Thoracic aorta (tissue), 2 donors: ENCODE measurements around the gene SCARB2. TPM values are rescaled to one million over a fixed set of nuclear protein-coding genes. Genes with fewer than 3 reads are reported as not detected.

ENCODE experiments used
- ATAC-seq: fragments of 150-250 bp; one replicate; pipeline ENCODE4 v1.8.0; 2017; ENCODE audit warnings: low read depth; ENCODE audit not compliant: insufficient number of reproducible peaks, low FRiP score
- DNase-seq: peaks from one replicate; pipeline ENCODE4 v3.0.0-alpha.2; 2020; ENCODE audit warnings: low spot score
- H3K27ac ChIP-seq, 2 donors: fragments of 200-600 bp; sonication (generic); 1 replicate in 1 of 2; 2 replicates in 1 of 2; pipeline ENCODE4 v1.5.1; 2016; ENCODE audit warnings: mild to moderate bottlenecking in 2 of 2, moderate library complexity in 2 of 2
- H3K27me3 ChIP-seq: fragments of 200-600 bp; sonication (generic); replicated peaks from 2 replicates; pipeline ENCODE4 v1.6.0; 2016; ENCODE audit warnings: mild to moderate bottlenecking; ENCODE audit not compliant: insufficient read depth
- H3K36me3 ChIP-seq: fragments of 200-600 bp; sonication (generic); one replicate; pipeline ENCODE4 v1.5.1; 2016
- H3K4me1 ChIP-seq, 2 donors: fragments of 200-600 bp; sonication (generic); 1 replicate in 1 of 2; 2 replicates in 1 of 2; pipeline versions ENCODE4 v1.5.1 to v1.6.0; 2016; ENCODE audit warnings: low read depth in 2 of 2, mild to moderate bottlenecking in 1 of 2; ENCODE audit not compliant: control insufficient read depth in 1 of 2
- H3K4me3 ChIP-seq: fragments of 200-600 bp; sonication (generic); 2 replicates; pipeline ENCODE4 v1.5.1; 2016; ENCODE audit warnings: mild to moderate bottlenecking
- H3K9me3 ChIP-seq: fragments of 200-600 bp; sonication (generic); 2 replicates; pipeline ENCODE4 v1.5.1; 2016
- total RNA-seq, 2 donors: library from RNA; depleted of rRNA; stranded (reverse); fragments of >200 nt; gene quantifications; one replicate each; pipeline versions ENCODE4 v1.1.0 to v1.2.3, GENCODE V29; 2016
- TF ChIP-seq, protein P1 (sequence below): fragments of 200-600 bp; sonication (generic); IDR thresholded peaks from one replicate; pipeline ENCODE4 v1.5.1; 2019; ENCODE audit warnings: antibody characterized with exemption

The SCARB2 gene
- total RNA-seq, 2 donors from 2014 or later, result 133 to 165 TPM

DNA sequence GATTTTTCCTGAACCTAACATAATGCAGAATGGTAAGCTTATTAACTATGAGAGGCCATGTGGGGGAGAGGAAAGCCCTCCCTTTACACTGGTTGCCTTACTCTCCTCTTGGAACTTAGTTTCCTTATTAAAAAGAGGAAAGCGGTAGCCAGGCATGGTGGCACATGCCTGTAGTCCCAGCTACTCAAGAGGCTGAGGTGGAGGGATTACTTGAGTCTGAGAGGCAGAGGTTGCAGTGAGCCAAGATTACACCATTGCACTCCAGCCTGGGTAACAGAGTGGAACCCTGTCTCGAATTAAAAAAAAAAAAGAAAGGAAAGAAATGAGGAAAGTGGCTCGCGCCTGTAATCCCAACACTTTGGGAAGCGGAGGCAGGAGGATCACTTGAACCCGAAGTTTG, 39.9 kb upstream of the SCARB2 start:
- TF ChIP-seq, protein P1, sequence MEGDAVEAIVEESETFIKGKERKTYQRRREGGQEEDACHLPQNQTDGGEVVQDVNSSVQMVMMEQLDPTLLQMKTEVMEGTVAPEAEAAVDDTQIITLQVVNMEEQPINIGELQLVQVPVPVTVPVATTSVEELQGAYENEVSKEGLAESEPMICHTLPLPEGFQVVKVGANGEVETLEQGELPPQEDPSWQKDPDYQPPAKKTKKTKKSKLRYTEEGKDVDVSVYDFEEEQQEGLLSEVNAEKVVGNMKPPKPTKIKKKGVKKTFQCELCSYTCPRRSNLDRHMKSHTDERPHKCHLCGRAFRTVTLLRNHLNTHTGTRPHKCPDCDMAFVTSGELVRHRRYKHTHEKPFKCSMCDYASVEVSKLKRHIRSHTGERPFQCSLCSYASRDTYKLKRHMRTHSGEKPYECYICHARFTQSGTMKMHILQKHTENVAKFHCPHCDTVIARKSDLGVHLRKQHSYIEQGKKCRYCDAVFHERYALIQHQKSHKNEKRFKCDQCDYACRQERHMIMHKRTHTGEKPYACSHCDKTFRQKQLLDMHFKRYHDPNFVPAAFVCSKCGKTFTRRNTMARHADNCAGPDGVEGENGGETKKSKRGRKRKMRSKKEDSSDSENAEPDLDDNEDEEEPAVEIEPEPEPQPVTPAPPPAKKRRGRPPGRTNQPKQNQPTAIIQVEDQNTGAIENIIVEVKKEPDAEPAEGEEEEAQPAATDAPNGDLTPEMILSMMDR, result no peak
- no peak for ATAC-seq
- Histone ChIP-seq H3K36me3 (no peaks in the 10 kb centered on the region), H3K4me3 (no peak overlapping the region), H3K27me3 (no peaks in the 10 kb centered on the region), H3K4me1 (peaks cover 6 to 12% of the 10 kb centered on the region in 2 donors), H3K27ac (no peak overlapping the region), H3K9me3 (no peaks in the 10 kb centered on the region)
- DNase-seq, result no peak

DNA sequence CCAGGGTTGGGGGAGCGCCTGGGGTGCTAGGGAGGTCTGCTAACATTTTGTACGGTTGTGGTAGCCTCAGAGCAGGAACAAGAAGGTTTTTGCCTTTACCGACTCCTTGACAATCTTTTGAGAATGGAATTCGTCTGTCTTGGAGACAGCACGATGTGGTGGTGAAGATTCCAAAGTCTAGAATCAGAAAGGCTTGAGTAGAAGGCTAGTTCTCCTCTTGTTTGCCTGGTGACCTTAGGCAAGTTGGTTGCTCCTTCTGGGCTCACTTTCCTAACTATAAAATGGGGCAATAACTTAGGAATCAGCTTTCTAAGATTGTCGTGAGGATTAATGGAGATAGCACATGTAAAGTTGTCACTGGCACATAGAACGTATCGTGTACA, 38.6 kb upstream of the SCARB2 start:
- H3K36me3 ChIP-seq, result no peaks in the 10 kb centered on the region
- H3K4me1 ChIP-seq, result peaks cover 6 to 12% of the 10 kb centered on the region in 2 donors
- TF ChIP-seq, protein P1, result no peak
- no peaks in the 10 kb centered on the region for H3K9me3 ChIP-seq
- H3K27ac ChIP-seq, result no peak overlapping the region
- H3K4me3 ChIP-seq, result peak overlapping the region; percentile 80
- ATAC-seq (no peak), DNase-seq (no peak)
- H3K27me3 ChIP-seq, result no peaks in the 10 kb centered on the region

DNA sequence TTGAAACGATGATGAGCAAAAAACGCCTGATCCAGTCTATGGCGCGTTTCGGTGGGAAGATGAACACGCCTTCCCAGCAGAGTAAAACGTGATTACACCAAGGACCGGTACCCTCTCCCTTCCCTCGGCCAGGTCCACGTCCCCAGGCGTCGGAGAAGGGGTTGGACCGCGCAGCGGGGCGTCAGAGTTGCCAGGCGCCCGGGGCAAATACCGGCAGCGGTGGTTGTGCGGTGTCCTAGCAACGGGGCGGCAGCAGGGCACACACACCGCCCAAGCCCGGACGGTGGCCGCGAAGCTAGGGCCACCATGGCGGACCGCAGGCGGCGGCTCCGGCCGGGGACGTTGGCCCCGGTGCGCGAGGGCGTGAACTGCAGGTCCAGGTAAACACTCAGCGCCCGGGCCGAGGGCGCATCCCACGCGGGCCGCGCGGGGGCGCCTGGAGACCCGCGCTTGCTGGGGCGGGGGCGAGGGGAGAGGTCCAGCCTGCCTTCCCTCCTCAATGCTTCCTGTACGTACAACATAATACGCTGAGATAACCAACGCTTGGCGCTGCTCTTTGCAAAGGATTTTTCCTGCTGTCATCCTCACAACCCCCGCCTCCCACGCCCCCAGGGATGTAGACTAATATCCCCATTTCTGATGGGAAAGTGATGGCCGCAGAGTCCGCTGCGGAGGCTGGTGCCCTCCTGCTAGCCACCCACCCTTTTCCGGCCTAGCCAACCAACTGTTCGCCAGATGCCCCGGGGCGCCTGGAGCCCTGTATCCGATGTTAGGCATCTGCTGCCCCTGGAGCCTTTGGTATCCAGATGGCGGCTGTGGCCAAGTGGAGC, 38.0 kb upstream of the SCARB2 start, which contains the start of gene FAM47E:
Gene FAM47E (plus strand): TSS at position 281 of the 830 bp plus-strand sequence. CDS start 26 bp downstream, at position 307.
- TF ChIP-seq, protein P1, result peak; percentile 36
- no peaks in the 10 kb centered on the region for H3K9me3 ChIP-seq
- peak within 1 kb of the TSS; percentile 80 for H3K4me3 ChIP-seq
- peaks cover 6 to 12% of the 10 kb centered on the region in 2 donors for H3K4me1 ChIP-seq
- peak; percentile 34 for DNase-seq
- ATAC-seq, result peak; percentile 85
- no peak within 1 kb of the TSS for H3K27ac ChIP-seq
- no peaks in the 10 kb centered on the region for H3K36me3 ChIP-seq
- H3K27me3 ChIP-seq, result no peaks in the 10 kb centered on the region

DNA sequence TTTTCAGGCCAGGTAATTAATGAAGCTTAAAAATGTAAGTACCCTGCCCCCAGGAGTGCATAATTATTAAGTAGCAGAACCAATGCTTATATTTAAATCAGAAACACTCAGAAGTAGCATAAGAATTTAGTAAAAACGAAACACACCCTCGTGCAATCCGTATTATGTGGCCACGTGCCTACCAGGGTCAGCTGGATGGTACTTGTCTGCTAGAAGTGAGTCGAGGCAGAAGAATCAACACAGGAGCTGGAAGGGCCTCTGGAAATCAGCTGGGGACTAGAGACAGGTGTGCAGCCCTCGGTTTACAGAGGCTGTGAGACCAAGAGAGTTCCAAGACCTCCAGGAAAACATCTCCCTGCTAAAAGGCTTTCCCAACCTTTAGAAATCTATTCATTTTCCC, 37.3 kb upstream of the SCARB2 start:
- peak overlapping the region; percentile 80 for H3K4me3 ChIP-seq
- TF ChIP-seq, protein P1, result no peak
- no peaks in the 10 kb centered on the region for H3K9me3 ChIP-seq
- no peaks in the 10 kb centered on the region for H3K27me3 ChIP-seq
- no peak for ATAC-seq
- peaks cover 6 to 12% of the 10 kb centered on the region in 2 donors for H3K4me1 ChIP-seq
- no peaks in the 10 kb centered on the region for H3K36me3 ChIP-seq
- DNase-seq, result no peak
- no peak overlapping the region for H3K27ac ChIP-seq

DNA sequence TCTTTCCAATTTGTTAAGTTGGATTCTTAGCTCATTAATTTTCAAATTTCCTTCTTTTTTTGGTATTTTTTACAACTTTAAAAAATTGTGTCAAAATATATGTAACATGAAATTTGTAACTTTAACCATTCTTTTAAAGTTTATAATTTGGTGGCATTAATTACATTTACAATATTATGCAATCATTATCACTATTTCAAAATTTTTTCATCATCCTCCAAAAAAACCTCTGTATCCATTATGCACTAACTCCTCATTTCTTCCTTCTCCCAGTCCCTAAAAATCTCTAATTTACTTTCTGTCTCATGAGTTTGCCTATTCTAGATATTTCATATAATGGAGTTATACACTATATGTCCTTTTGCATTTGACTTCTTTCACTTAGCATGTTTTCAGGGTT, 33.2 kb upstream of the SCARB2 start:
- H3K27me3 ChIP-seq, result no peaks in the 10 kb centered on the region
- H3K4me1 ChIP-seq, result peaks cover 6 to 8% of the 10 kb centered on the region in 2 donors
- TF ChIP-seq, protein P1, result no peak
- ATAC-seq (no peak), DNase-seq (no peak)
- no peaks in the 10 kb centered on the region for H3K9me3 ChIP-seq
- no peak overlapping the region for H3K4me3 ChIP-seq
- no peaks in the 10 kb centered on the region for H3K36me3 ChIP-seq
- no peak overlapping the region for H3K27ac ChIP-seq
